ENCODE data around the gene RABGAP1L.
"Not testable (repeated sequence)": the region's sequence is repeated elsewhere in the genome, so short reads cannot be mapped to it uniquely, and the experiment has no call there.

Gene RABGAP1L

GRCh38 chr1:174142836-174143235, 16.5 kb upstream of the RABGAP1L start:
- Histone ChIP-seq H3K4me2 (no peak overlapping the region), H3K27me3 (ENCODE audit: insufficient read depth, low read depth) (no peaks in the 10 kb centered on the region), H3K4me3 (IDR thresholded peaks at IDR 0.05; ENCODE audit: insufficient read depth, low read depth, low read length) (no peak overlapping the region), H4K20me1 (ENCODE audit: insufficient read depth) (no peaks in the 10 kb centered on the region), H2AFZ (ENCODE audit: low read depth) (no peak overlapping the region), H3K9ac (no peak overlapping the region), H3K4me1 (ENCODE audit: low read depth, poor library complexity, severe bottlenecking) (peaks cover 18% of the 10 kb centered on the region), H3K27ac (no peak overlapping the region), H3K36me3 (ENCODE audit: insufficient read depth) (no peaks in the 10 kb centered on the region), H3K79me2 (ENCODE audit: insufficient read depth, low read depth) (no peaks in the 10 kb centered on the region)
- TF ChIP-seq CTCF (conservative IDR thresholded peaks at IDR 0.05; ENCODE audit: low read depth, low read length), result no peak

GRCh38 chr1:174143727-174144396, 15.5 kb upstream of the RABGAP1L start:
- Histone ChIP-seq H3K9ac (peak overlapping the region; percentile 56; the same call in 1 of the 2 replicates), H3K4me2 (peak overlapping the region; percentile 50), H3K4me1 (ENCODE audit: low read depth, poor library complexity, severe bottlenecking) (peaks cover 18% of the 10 kb centered on the region), H3K27ac (peak overlapping the region; percentile 65), H2AFZ (ENCODE audit: low read depth) (peak overlapping the region; percentile 52)
- H3K4me3 ChIP-seq (IDR thresholded peaks at IDR 0.05; ENCODE audit: insufficient read depth, low read depth, low read length); H3K27me3 ChIP-seq (ENCODE audit: insufficient read depth, low read depth); H3K79me2 ChIP-seq (ENCODE audit: insufficient read depth, low read depth); H4K20me1 ChIP-seq (ENCODE audit: insufficient read depth); H3K36me3 ChIP-seq (ENCODE audit: insufficient read depth): not testable (repeated sequence)

- H3K4me3 ChIP-seq (IDR thresholded peaks at IDR 0.05; ENCODE audit: insufficient read depth, low read depth, low read length); H4K20me1 ChIP-seq (ENCODE audit: insufficient read depth); H3K36me3 ChIP-seq (ENCODE audit: insufficient read depth); H3K79me2 ChIP-seq (ENCODE audit: insufficient read depth, low read depth); H3K27me3 ChIP-seq (ENCODE audit: insufficient read depth, low read depth): not testable (repeated sequence)
- Histone ChIP-seq H3K27ac (peak overlapping the region; percentile 65), H3K4me1 (ENCODE audit: low read depth, poor library complexity, severe bottlenecking) (peaks cover 18% of the 10 kb centered on the region), H3K9ac (peak overlapping the region; percentile 56; the same call in 1 of the 2 replicates), H3K4me2 (peak overlapping the region; percentile 50), H2AFZ (ENCODE audit: low read depth) (peak overlapping the region; percentile 52)
These were observed 14.9 kb upstream of the RABGAP1L start for GRCh38 chr1:174144397-174144783.

GRCh38 chr1:174149216-174149615, 10.1 kb upstream of the RABGAP1L start:
- Histone ChIP-seq H3K4me2 (no peak overlapping the region), H3K4me1 (ENCODE audit: low read depth, poor library complexity, severe bottlenecking) (peaks cover 13% of the 10 kb centered on the region), H3K27ac (no peak overlapping the region), H3K36me3 (ENCODE audit: insufficient read depth) (no peaks in the 10 kb centered on the region), H4K20me1 (ENCODE audit: insufficient read depth) (no peaks in the 10 kb centered on the region), H3K27me3 (ENCODE audit: insufficient read depth, low read depth) (no peaks in the 10 kb centered on the region), H3K9ac (no peak overlapping the region), H3K79me2 (ENCODE audit: insufficient read depth, low read depth) (no peaks in the 10 kb centered on the region), H2AFZ (ENCODE audit: low read depth) (no peak overlapping the region), H3K4me3 (IDR thresholded peaks at IDR 0.05; ENCODE audit: insufficient read depth, low read depth, low read length) (no peak overlapping the region)
- TF ChIP-seq CTCF (conservative IDR thresholded peaks at IDR 0.05; ENCODE audit: low read depth, low read length), result no peak

GRCh38 chr1:174150499-174150898, 8.8 kb upstream of the RABGAP1L start:
- no peak for TF ChIP-seq CTCF (conservative IDR thresholded peaks at IDR 0.05; ENCODE audit: low read depth, low read length)
- Histone ChIP-seq H3K27ac (no peak overlapping the region), H3K4me2 (no peak overlapping the region), H2AFZ (ENCODE audit: low read depth) (no peak overlapping the region), H3K4me1 (ENCODE audit: low read depth, poor library complexity, severe bottlenecking) (peaks cover 7% of the 10 kb centered on the region), H3K79me2 (ENCODE audit: insufficient read depth, low read depth) (no peaks in the 10 kb centered on the region), H3K27me3 (ENCODE audit: insufficient read depth, low read depth) (no peaks in the 10 kb centered on the region), H3K36me3 (ENCODE audit: insufficient read depth) (no peaks in the 10 kb centered on the region), H3K9ac (no peak overlapping the region), H4K20me1 (ENCODE audit: insufficient read depth) (no peaks in the 10 kb centered on the region), H3K4me3 (IDR thresholded peaks at IDR 0.05; ENCODE audit: insufficient read depth, low read depth, low read length) (no peak overlapping the region)
